ENCODE results near the gene TUBB8.
"Not testable (repeated sequence)": the region's sequence is repeated elsewhere in the genome, so short reads cannot be mapped to it uniquely, and the experiment has no call there.

Gene TUBB8

DNA sequence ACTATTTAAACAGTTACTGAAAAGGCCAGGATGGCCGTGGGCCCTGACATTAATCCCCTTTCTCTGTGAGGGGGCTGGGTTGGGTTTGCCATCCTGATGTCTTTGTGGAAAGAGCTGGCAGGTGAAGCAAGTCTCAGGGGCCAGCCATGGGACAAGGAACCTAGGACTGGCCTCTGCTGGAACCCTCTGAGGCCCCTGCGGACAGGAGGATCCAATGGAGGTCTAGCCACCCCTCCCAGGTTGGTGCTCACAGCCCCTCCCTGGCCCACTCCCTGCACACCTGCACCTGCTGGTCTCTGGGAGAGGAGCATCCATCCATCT is 35.8 kb downstream of the TUBB8 start:
- DNase-seq, result not testable (repeated sequence)

DNA sequence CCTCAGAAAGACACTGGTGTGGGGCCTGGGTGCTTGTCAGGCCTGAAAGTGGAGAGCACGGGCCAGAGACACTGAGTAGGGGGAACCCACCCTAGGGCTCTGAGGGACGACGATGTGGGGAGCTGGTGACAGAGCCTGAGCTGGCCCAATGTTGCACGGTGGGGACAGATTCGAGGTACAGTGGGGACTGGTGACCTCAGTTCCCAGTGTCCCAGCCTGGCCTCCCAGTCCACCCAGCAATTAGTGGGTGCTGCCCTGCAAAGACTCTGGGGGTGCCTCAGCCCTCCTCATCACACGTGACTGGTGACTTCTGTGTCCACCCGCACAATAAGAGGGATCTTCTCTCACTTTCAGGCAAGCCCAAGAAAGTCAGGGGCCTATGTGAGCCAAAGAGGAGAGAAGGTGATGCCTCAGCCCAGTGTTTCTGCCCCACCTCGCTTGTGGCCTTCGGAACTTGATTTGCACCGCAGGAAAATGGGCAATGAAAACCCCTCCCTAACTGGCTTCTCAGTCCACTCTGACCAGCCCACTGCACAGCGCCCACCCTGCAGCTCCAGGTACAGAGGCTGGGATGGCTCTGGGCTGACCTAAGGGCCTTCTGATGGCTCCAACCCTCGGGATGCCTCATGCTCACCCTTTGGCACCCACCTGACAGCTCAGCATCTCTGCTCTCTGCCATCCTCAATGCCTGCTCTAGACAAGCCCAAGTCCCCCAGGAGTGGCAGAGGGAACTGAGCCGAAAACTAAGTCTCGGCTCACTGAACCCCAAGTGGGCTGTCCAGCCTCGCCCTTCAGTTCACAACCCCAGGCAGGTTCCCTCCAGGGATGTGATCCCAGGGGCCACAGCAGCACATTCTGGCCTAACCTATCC is 36.4 kb downstream of the TUBB8 start:
- not testable (repeated sequence) for DNase-seq

DNA sequence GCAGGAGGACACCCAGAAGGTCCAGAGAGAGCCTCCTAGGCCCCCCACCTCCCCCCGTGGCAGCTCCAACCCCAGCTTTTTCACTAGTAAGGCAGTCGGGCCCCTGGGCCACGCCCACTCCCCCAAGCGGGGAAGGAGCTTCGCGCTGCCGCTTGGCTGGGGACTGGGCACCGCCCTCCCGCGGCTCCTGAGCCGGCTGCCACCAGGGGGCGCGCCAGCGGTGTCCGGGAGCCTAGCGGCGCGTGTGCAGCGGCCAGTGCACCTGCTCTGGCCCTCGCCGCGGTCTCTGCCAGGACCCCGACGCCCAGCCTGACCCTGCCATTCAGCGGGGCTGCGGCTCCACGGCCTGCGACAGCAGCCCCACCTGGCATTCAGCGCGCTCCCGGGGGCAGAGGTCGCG is 37.8 kb downstream of the TUBB8 start:
- not testable (repeated sequence) for DNase-seq

DNA sequence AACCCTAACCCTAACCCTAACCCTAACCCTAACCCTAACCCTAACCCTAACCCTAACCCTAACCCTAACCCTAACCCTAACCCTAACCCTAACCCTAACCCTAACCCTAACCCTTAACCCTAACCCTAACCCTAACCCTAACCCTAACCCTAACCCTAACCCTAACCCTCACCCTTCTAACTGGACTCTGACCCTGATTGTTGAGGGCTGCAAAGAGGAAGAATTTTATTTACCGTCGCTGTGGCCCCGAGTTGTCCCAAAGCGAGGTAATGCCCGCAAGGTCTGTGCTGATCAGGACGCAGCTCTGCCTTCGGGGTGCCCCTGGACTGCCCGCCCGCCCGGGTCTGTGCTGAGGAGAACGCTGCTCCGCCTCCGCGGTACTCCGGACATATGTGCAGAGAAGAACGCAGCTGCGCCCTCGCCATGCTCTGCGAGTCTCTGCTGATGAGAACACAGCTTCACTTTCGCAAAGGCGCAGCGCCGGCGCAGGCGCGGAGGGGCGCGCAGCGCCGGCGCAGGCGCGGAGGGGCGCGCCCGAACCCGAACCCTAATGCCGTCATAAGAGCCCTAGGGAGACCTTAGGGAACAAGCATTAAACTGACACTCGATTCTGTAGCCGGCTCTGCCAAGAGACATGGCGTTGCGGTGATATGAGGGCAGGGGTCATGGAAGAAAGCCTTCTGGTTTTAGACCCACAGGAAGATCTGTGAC is 38.7 kb downstream of the TUBB8 start:
- not testable (repeated sequence) for DNase-seq

Data from NCI-H345 (cell line).